Measurements from ENCODE around the gene MBOAT2. TPM values are rescaled to one million over a fixed set of nuclear protein-coding genes. Genes with fewer than 3 reads are reported as not detected.

Gene MBOAT2
- total RNA-seq, 2 donors from 2014 or later, result 6.7 to 13.5 TPM

DNA sequence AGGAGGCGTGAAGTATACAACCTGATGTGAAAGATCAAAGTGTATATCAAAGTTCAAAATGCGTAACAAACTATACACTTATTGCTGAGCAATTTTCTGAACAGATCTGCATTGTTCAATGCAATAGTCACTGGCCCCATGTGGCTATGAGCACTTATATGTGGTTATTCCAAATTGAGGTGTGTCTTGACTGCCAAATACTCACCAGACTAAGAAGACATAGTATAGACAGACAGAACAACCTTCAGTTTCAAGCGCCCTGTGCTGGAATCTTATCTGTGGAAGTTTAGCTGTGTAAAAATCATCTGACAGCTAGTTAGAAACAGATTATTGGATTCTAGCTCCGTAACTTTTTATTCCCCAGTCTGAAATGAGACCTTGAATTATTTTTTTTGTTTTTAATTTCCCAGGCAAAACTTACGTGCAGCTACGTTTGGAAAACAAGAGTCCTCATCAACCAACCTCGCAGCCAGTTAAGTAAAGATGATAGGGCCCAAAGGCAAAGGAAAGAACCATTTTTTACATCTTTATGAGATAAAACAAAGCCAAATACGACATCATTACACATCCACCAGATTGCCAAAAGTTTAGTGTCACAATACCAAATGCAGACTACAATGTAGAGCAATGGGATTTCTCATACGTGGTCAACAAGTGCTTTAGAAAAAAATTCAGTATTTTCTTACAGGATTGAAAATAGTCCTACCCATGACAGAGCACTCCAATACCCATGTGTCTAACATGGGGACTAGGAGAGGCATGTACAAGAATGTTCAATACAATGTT lies 37.2 kb downstream of the MBOAT2 start:
- no peak overlapping the region for H3K4me3 ChIP-seq
- no peak for DNase-seq
- TF ChIP-seq, protein P1, sequence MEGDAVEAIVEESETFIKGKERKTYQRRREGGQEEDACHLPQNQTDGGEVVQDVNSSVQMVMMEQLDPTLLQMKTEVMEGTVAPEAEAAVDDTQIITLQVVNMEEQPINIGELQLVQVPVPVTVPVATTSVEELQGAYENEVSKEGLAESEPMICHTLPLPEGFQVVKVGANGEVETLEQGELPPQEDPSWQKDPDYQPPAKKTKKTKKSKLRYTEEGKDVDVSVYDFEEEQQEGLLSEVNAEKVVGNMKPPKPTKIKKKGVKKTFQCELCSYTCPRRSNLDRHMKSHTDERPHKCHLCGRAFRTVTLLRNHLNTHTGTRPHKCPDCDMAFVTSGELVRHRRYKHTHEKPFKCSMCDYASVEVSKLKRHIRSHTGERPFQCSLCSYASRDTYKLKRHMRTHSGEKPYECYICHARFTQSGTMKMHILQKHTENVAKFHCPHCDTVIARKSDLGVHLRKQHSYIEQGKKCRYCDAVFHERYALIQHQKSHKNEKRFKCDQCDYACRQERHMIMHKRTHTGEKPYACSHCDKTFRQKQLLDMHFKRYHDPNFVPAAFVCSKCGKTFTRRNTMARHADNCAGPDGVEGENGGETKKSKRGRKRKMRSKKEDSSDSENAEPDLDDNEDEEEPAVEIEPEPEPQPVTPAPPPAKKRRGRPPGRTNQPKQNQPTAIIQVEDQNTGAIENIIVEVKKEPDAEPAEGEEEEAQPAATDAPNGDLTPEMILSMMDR (IDR thresholded peaks at IDR 0.05), result no peak
- TF ChIP-seq POLR2A (IDR thresholded peaks at IDR 0.05), result no peak
- intact Hi-C loops (cut with DNase I), result no loop called here
- H3K4me1 ChIP-seq, result no peaks in the 10 kb centered on the region
- no peak for ATAC-seq
- 59 to 71% methylated on average over 9 of the region's 9 CpGs for WGBS, 2 donors
- H3K9me3 ChIP-seq, result no peaks in the 10 kb centered on the region
- no peaks in the 10 kb centered on the region for H3K27me3 ChIP-seq
- H3K27ac ChIP-seq, result no peak overlapping the region
- H3K36me3 ChIP-seq (replicated peaks in 1 of 2; ENCODE audit: insufficient read depth in 1 of 2, low read depth in 2 of 2), result no peaks in the 10 kb centered on the region

DNA sequence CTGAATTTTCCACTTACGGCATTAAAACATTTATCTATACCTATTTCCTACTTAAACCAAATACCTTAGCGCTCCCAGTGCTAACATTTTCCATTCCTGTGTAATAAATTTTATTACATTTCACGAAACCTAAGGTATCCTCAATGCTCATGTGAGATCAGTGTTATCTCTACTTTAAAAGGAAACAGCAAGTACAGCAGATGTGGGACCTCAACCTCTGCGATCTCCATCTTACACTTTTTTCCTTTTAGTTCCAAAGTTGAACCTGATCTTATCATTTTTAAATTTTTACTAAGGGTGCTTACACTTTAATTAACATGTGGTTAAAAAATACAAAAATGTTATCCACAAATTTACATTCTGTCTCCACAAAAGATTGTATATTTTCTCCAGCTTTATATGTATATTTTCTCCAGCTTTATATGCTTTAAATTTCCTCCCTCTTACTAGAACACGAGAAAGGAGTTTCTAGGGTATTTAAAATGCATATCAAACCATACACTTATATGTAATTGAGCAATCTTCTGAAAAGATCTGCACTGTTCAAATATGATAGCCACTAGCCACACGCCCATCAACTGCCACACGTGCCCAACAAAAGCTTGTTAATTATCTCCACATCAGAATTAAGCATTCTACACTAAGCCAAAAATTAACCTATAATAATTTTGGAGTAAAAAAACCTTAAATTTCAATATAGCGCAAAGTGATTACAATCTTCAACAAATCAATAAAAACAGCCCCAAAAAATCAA lies 38.1 kb downstream of the MBOAT2 start:
- H3K36me3 ChIP-seq (replicated peaks in 1 of 2; ENCODE audit: insufficient read depth in 1 of 2, low read depth in 2 of 2), result no peaks in the 10 kb centered on the region
- no peak for ATAC-seq
- intact Hi-C loops (cut with DNase I), result no loop called here
- TF ChIP-seq, protein P1 (IDR thresholded peaks at IDR 0.05), result no peak
- no peak for TF ChIP-seq POLR2A (IDR thresholded peaks at IDR 0.05)
- no peaks in the 10 kb centered on the region for H3K4me1 ChIP-seq
- no peak overlapping the region for H3K27ac ChIP-seq
- no peaks in the 10 kb centered on the region for H3K27me3 ChIP-seq
- no peaks in the 10 kb centered on the region for H3K9me3 ChIP-seq
- no peak overlapping the region for H3K4me3 ChIP-seq
- WGBS, 2 donors, result 67 to 79% methylated on average over 8 of the region's 8 CpGs
- DNase-seq, result no peak

DNA sequence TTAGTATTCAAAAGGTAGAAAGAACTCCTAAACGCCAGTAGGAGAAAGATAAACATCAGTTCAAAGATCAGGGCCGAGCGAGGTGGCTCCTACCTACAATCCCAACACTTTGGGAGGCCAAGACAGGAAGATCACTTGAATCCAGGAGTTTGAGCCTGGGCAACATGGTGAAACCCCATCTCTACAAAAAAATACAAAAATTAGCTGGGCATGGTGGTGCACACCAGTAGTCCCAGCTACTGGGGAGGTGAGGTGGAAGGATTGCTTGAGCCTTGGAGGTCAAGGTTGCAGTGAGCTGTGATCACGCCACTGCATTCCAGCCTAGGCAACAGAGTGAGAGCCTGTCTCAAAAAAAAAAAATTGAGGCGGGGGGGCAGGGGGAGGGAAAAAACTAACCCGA lies 40.6 kb downstream of the MBOAT2 start:
- H3K4me3 ChIP-seq, result no peak overlapping the region
- H3K4me1 ChIP-seq, result no peaks in the 10 kb centered on the region
- H3K9me3 ChIP-seq, result no peaks in the 10 kb centered on the region
- no peak for ATAC-seq
- TF ChIP-seq, protein P1 (IDR thresholded peaks at IDR 0.05), result no peak
- no peak for TF ChIP-seq POLR2A (IDR thresholded peaks at IDR 0.05)
- intact Hi-C loops (cut with DNase I), result no loop called here
- H3K27me3 ChIP-seq, result no peaks in the 10 kb centered on the region
- WGBS, 2 donors, result 87 to 89% methylated on average over 6 of the region's 6 CpGs
- H3K27ac ChIP-seq, result no peak overlapping the region
- H3K36me3 ChIP-seq (replicated peaks in 1 of 2; ENCODE audit: insufficient read depth in 1 of 2, low read depth in 2 of 2), result no peaks in the 10 kb centered on the region
- DNase-seq, result no peak

DNA sequence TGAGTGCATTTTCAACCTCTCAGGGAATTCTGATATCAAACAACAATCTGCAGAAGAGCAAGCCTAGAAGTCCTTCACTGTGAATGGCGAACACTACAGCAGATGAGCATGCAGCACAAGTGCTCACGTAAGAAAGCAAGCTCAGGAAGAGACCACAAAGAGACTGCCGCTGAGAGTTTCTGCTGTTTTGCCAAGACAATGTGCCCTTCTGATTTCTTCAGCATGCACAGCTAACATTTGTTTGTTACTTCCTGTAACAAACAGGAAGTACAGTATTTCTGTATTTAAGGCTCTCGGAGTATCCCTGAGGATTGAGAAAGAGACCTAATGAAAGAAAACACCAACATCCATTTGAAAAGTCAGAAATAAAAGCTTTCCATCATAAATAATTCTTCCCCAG lies 45.9 kb downstream of the MBOAT2 start:
- H3K4me1 ChIP-seq, result no peaks in the 10 kb centered on the region
- H3K36me3 ChIP-seq (replicated peaks in 1 of 2; ENCODE audit: insufficient read depth in 1 of 2, low read depth in 2 of 2), result no peaks in the 10 kb centered on the region
- H3K27ac ChIP-seq, result no peak overlapping the region
- H3K27me3 ChIP-seq, result no peaks in the 10 kb centered on the region
- DNase-seq (no peak), ATAC-seq (no peak)
- WGBS, 2 donors, result 75 to 77% methylated on average over 4 of the region's 4 CpGs
- H3K4me3 ChIP-seq, result no peak overlapping the region
- intact Hi-C loops (cut with DNase I), result no loop called here
- peaks cover 0 to 14% (median 0%) of the 10 kb centered on the region in 3 donors for H3K9me3 ChIP-seq
- TF ChIP-seq, protein P1 (IDR thresholded peaks at IDR 0.05), result no peak
- TF ChIP-seq POLR2A (IDR thresholded peaks at IDR 0.05), result no peak

Measured in body of pancreas (tissue), 4 donors.